Activated CD4-positive, alpha-beta T cell treated with anti-CD3 and anti-CD28 coated beads for 24 hours (primary cell): ENCODE data around the gene SEZ6.

Experiments
- DNase-seq, 2 donors: peaks; one replicate each; pipeline ENCODE4 v3.0.0-alpha.2; 2020; ENCODE audit warnings: low read depth in 2 of 2

The SEZ6 gene

DNA sequence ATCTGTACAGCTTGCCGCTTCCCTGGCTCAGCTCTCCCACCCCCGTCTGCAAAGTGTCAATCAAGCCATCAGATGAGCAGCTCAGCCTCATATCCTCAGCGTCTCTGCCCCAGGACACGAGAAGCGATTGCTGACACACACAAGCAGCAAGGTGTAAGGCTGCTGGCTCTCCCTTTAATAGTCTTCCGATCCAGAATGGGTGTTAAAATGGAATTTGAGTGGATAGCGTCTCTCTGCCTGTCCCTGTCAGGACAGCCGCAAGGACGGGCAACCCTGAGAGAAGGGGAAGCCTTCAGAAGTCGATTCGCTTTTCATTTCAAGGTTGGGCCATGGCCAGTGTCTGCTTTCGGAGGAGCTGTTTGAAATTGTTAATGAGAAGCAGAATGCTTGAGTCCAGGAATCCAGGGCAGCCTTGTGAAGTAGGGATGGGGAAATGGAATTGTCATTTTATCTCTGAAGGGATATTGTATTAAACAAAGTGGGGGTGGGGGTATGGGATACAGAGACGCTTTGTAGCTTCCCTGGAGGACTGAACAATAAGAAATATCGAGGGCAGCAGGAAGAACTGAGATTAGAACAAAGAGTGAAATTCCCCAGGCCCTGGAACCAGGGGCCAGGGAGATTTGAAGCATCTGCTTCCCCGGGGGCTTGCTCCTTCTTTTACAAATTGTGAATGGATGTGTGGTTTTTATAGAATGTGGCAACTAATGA, 32.4 kb upstream of the SEZ6 start:
- no peak for DNase-seq

DNA sequence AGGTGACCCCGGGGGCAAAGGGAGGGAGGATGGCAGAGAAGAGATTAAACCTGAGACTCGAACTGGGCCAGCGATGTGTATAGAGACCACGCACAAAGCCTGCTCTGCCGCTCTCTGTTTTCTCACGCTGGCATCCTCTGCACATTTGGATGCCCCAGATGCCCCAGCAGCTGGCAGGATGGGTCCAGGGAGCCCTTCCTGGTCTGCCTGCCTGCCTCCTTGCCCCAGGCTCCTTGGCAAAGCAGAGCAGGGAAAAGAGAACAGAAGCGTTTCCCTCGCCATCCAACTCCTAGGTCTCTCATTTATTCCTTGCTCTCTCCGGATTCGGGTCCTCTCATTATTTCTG, 31.9 kb upstream of the SEZ6 start:
- no peak for DNase-seq

DNA sequence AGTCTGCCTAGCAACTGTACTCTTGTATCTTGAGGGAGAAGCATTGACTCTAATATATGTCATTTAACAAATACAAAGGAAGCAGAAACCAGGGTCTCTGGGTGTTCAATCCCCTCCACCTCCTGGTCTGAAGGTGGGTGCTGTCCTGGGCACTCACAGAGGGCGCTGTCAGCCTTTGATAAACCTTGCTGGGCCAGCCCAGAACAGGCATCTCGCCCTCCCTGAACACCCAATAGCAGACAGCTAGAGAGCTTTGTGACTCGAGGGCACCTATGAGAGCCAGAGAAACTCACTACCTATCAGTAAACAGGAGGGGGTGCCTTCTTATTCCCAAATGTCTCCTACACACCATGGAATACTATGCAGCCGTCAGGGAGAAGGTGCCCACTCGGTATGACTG, 30.8 kb upstream of the SEZ6 start:
- no peak for DNase-seq

DNA sequence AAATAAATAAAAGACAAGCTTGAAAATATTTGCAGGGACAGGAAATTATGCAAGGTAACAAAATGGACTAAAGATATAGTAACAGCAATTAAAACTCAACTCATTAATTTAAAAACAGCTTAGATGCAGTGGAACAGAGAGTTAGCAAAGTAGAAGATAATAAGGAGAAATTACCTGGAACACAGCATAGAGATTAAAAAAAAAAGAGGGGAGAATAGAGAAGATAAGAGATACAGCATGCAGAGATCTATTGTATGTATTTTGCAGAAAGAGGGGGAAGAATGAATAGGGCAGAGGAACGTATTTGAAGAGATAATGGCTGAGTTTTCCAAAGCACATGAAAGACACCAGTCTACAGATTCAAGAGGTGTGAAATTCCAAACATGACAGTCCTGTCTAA, 28.7 kb upstream of the SEZ6 start:
- no peak for DNase-seq

DNA sequence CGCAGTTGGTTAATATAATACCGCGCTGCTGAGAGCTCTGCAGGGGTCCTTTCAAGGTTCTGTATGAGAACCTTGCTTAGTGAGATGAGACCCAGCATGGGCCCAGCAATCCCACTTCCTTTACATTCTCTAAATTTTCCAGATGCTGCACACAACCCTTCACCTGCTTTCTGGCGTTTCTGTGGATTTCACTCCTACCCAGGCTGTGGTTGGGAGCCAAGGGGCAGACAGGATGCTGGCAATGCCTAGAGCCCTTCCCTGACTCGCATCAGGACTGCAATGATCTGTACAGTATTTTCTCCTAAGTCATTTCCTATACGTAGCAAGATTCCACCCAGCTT, 27.0 kb upstream of the SEZ6 start:
- DNase-seq: no peak

DNA sequence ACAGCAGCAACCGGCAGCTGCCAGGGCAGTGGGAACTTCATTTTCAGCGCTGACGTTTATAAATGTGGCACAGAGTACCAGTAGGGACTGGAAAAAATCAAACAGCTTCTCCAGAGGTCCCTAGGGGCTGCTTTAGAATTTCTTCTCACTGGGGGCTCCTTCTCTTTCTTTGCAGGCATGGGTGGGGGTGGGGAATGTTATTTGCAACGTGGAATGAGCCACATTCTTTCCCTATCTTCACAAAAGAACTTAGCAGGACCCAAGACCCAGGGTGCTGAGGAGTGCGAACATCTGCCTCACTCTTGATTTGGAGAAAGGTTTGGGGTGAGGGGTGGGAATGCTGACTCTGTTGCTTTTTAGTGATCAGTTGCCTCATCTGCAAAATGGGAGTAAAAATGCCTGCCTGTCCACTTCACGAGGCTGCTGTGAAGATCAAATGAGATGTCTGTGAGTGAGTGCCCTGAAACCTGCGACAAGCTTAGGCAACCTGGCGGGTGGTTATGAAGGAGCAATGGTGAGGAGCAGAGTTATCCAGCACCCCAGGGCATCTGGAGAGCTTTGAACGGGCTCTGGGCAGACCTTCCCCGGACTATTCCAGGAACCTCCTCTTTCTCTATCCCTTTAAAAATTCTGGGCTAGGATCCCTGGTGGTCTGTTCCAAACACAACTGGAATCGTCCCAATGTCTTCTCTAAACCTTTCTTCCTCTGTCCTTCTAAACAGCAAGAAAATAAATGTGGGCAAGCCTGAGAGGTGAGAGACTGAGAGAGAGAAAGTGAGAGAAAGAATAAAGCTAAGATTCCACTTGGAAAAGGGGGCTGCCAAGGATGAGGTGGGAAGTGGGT, 26.4 kb upstream of the SEZ6 start:
- no peak for DNase-seq

DNA sequence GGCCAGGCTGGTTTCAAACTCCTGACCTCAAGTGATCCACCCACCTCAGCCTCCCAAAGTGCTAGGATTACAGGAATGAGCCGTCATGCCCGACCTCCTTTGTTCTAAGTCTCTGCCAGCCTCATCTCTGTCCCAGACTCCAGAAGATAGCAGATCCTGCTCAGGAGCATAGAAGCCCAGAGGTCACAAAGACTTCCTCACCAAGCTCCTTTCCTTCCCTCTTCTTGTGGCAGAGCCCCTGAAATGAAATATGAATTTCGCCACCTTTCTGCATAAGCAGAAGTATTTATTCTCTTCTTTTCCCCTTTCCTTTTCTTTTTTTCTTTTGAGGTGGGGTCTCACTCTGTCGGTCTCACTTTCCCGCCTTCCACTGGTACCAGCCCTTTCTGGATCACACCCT, 25.7 kb upstream of the SEZ6 start:
- DNase-seq: no peak

DNA sequence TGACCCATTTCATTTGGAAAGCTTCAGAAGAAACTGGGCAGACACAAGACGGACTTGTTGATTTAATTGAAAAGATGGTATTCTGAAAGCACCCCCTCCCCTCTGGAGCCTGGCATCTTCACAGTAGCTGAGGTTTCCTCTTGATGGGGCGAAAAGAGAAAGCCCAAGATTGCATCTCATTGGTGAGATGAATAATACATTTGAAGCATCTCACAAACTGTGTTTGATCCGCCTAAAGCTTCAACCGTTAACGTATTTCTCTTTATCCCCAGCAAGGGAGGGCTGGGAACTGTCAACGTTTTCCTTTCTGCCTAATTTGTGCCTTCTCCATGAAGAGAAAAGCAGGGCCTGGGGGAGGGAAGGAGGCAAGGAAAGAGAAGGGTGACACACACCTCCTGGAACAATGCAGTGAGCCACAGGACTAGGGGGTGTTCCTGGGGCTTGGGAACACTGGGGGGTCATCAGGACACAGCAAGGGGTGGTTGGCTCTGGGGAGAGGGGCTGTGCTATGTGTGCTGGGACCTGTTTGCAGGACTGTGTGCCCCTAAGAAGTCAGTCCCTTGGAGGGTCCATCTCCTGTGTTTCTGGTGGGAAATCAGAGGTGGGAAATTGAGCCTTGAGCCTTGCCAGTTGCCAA, 18.6 kb upstream of the SEZ6 start:
- DNase-seq: no peak

DNA sequence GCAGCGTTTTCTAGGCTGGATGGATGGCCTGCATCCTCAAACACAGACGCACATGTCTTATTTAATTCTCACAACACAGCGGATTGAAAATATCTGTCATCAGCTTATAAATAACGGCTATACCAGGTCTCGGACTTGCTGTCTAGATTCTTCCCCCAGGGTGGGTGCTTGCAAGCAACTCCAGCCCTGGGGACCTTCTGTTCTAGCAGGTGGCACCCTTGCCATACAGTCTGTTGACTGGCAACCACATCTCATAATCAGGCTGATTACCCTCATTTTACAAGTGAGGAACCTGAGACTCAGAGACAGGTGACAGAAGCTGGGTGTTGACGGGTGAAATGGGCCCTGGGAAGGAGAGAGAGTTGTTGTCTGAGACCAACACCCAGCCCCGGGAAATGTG, 16.2 kb upstream of the SEZ6 start:
- DNase-seq: no peak

DNA sequence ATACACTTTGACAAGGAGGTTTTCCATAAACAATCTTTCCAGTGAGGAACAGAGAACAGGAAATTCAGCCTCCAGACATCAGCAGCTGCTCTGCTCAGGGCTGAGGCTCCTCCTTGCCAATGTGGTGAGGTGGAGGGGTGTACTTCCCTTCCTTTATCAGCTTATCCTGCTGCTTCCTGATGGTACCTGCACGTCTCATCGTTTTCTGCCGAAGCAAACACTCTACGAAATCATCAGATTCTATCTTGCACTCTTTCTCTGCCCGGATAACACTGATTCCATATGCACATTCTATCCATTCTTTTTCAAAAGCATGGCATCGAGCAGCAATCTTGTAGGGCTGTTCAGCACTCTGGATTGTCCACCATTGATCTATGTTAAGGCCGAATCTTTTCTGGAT, 15.4 kb upstream of the SEZ6 start:
- no peak for DNase-seq

DNA sequence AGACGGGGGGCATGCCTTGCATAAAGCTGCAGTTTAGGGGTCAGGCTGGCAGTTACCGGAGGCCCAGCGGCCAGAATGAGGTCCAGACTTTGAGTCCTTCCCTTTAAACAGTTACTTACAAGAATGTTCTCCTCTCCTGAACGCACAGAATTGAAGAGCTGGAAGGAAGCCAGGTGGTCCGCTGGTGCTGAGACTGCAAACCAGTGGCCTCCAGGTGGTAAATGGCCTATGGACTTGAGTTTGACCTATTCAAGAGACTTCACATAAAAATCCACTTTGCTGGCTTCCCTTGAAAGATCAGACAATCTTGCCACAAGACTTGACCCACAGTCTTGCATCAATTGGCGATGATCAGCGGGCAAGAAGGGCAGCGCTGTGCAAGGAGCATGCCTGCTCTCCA, 14.7 kb upstream of the SEZ6 start:
- DNase-seq: no peak

DNA sequence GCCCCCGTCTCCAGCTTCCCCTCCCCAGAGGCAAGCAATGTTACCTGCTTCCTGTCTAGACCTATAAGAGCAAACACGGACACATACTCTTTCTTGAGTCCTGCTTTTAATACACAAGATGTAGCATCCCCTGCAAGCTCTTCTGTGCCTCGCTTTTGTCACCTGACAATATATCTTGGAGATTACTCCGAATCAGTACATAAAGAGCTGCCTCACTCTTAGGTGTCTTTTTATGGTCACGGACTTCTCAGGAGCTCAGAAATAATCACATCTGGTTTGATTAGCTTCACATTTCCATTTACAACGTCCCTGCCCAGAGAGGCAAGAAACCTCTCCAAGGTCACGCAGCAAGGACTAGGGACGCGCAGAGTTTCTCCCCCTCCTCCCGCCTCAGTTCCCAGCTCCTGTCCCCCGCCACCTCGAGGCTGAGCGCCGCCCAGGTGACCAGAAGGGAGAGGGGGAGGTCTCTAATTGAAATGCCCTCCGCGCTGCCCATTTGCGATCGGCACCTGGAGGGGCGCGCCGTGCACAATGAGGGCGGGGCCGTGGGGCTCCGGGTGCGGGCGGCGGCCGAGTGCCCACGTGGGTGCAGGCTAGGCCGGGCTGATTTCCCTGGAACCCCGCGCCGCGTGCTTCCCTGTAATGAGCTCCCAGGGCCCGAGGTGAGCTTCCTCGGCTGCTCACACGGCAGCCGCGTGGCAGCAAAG, 13.8 kb upstream of the SEZ6 start:
- no peak for DNase-seq

DNA sequence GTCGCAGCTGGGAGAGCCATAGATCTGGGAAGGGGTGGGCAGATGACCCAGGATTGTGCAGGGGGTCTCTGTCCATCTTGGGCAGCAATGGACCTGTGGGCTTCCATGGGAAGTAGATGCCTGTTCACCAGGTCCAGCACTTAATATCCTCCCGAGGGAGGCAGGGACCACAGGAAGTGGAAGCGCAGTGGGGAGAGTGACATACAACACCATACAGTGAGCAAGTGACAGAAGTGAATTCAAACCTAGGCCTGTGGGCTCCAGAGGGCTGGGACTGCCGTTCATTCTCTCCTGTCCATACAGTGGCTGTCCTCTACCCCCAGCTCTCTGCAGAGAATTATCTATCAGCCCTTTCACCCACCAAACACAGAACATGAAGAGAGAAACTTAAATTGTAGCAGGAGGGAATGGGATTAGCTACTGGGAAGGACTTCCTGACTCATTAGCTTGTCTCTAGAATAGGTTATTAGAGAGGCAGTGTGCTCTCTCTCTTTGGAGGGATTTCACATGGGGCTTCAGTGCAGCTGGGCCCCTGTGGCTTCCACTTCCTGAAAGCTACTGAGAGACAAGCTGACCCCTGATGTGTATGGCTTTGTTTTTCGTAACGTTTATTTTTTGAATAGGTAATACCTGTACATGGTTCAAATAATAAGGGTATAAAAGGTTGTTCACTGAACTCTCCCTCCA, 13.1 kb upstream of the SEZ6 start:
- DNase-seq: no peak

DNA sequence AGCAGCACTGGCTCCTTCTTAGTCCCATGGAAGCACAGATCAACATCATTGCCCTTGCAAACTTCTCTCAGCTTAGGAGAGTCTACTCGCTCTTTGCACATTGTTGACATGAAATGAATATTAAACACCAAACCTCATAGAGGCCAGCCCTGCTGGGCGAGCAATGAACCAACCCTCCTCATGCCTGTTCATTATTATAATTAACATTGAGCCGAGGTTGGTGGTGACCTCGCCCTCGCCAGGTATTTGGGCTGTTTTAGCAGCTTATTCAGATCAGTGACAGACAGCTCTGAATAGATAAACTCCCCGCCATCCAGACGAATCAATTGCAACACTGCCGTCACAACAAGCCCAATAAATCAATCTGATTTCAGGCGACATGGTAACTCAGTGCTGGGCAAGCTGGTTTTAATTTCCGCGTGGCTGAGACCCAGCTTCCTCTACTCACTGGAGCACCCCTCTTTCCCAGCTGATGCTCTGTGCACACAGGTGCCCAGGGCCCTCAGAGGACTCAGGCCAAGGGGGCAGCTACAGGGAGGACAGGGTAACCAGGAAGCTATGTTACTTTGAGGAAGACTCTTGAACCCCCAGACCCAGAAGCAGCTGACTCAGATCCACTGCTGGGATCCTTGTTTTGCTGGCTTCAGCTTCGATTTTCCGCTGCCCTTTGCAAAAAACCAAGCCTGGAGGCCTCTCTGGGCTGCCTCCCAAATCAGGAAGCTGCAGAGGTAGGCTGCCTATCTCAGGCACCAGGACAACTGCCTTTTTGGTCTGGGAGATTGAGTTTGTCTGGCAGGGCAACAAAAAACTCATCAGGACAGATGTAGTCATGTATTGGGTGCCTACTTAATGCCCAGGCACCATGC, 10.7 kb upstream of the SEZ6 start:
- no peak for DNase-seq

DNA sequence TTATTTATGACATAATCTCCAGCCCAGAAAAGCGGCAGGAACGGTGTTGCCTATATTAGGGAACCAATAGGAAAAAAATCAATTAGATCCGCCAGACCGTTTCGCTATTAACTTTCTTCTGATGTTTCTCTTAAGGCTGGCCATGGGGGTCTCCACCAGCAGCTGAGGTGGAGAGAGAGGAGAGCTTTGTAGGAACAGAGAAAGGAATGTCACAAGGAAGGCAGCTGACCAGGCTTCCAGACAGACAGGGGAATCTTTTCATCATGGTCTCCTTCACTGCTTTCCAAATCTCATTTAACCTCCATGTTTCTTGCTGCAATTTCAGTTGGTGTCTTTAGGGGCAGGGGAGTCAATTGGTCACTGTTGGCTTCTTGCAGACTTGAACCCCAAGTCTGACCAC, 8.9 kb upstream of the SEZ6 start:
- no peak for DNase-seq

DNA sequence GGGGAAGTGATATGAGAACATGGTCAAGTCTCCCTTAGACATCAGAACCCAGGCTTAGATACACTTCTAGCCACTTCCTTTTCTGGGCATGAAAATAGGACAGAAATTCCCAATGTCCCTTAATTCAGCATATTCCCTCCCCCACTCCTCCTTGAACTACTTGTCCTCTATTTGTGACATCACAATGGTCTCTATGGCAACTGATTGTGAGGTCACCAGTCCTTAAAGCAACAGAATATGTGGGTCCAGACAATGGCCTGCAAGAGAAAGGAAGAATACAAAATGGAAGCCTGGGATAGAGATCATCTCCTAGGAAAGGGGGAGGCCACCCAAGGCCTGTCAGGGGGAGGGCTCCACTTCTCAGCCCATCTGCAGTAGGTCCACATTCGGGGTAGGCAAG, 6.7 kb upstream of the SEZ6 start:
- DNase-seq: no peak

DNA sequence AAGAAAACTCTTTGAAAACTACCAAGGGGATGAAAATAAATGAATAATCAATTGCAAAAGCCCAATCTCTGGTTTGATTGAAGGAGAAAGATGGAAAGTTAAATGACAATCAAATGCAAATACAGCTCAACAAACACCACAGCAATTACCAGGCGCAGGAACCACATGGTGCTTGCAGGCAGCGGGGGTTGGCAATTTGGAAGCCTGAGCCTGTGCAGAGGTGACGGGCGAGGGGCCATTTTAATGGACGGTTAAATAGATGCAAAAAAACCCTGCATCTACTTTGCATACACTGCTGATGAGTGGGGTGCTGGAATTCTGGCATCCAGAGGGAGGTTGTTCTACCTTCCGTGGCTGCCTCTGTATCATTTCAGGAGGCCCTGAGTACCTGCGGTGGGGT, 4.8 kb upstream of the SEZ6 start:
- no peak for DNase-seq

DNA sequence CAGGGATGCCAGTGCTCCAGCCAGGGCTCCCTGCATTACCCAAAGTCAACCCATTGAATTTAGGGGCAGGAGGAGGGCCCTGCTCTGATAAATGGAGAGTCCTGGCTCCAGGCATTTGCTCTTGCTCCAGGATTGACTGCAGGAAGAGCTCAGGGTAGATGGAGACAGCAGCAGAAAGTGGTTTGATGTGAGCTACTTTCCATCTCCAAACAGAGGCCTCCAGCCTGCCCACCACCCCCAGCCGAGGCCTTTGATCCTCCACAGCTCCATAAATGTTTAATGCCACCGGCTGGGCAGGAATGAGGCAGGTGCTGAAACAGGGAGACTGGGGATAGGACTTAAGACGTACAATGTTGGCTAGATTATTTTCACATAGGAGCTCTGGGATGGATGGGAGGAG, 4.3 kb upstream of the SEZ6 start:
- no peak for DNase-seq

DNA sequence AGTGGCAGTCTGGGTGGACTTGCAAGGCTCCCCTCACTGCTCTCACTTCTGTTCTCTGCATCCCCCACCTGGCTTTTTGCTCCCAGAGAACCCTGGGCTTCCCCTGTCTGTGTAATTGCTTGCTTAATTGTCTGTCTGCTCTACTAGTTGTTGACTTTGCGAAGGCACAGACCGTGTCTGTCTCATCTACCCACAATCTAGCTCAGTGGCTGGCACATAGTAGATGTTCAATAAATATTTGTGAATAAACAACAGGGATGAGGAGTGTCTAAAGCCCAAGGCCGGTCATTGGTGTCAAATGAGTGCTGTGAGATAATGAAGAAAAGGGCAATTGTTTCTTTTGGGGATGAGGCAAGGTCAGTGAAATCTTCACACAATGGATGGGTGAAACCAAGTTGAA, 2.8 kb upstream of the SEZ6 start:
- no peak for DNase-seq

DNA sequence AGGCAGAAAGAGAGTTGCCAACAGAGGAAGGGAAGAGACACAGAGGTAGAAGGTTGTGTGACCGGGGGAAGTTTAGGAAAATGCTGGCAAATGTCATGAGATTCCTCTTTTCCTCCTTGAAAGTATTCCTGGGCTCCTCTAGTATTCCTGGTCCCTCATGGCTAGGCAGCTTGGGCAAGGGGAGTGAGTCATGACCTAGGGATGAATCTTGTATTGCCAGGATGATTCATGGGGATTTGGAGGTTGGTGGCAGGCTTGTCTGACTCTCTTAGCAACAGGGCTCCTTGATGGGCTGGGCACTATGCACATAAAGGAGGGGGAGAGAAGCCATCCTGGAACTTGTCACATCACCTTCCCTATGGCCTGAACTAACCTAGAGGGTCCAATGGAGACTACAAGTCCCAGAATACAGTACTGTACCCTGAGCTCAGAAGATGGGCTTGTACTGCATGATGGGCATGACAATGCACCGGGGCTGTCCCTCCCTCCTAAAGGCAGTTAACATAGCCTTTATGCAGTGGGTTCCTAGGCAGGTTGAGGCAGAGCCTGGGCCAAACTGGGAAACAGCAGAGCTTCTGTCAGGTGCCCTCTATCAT, 2.1 kb upstream of the SEZ6 start:
- DNase-seq: no peak

DNA sequence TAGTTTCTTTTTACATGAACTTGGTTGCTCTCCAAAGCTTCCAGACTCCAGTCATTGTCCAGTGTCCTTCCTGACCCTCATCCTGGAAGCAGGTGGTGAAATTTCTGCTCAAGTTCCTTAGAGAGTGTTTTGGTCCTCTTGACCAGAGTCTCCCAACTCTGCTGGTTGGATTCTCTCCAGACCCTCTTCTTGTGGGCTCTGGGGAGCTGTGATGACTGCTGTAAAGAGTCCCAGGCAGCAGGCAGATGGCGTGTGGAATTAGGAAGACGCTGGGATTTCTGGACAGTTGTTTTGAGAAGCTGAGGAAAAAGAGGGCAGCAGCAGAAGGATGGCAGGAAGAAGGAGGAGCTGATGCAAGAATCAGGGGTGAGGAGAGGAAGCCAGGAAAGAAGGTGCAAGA, 1.6 kb upstream of the SEZ6 start:
- DNase-seq: no peak
